Neural cell (in vitro differentiated cells): ENCODE data around the gene ASB10. TPM values are rescaled to one million over a fixed set of nuclear protein-coding genes. Genes with fewer than 3 reads are reported as not detected.

Experiments
- H2AFZ ChIP-seq: fragments of 200-600, 300-800 bp; sonication (generic), shearing (Covaris generic); 2 replicates; pipeline ENCODE4 v1.6.0; 2014; ENCODE audit warnings: low read depth, mild to moderate bottlenecking, antibody characterized with exemption, low read length, moderate library complexity
- H3F3A ChIP-seq: fragments of 200-600 bp; shearing (Covaris generic); 2 replicates; pipeline ENCODE4 v1.6.1; 2016; ENCODE audit warnings: mild to moderate bottlenecking, moderate library complexity, mixed read lengths, antibody characterized with exemption, low read length; ENCODE audit not compliant: insufficient read depth, poor library complexity, severe bottlenecking
- H3K27ac ChIP-seq: fragments of 200-600, 300-800 bp; sonication (generic), shearing (Covaris generic); 2 replicates; pipeline ENCODE4 v1.5.1; 2014; ENCODE audit warnings: mild to moderate bottlenecking, low read length, moderate library complexity
- H3K27me3 ChIP-seq: fragments of 300-800, 200-600 bp; sonication (generic), shearing (Covaris generic); 2 replicates; pipeline ENCODE4 v1.6.0; 2014; ENCODE audit warnings: mild to moderate bottlenecking, low read depth, low read length, moderate library complexity; ENCODE audit not compliant: insufficient read depth
- H3K36me3 ChIP-seq: fragments of 300-800, 200-600 bp; sonication (generic), shearing (Covaris generic); 2 replicates; pipeline ENCODE4 v1.5.1; 2014; ENCODE audit warnings: mild to moderate bottlenecking, antibody characterized with exemption, low read length, moderate library complexity; ENCODE audit not compliant: insufficient read depth
- H3K4me2 ChIP-seq: fragments of 300-800, 200-600 bp; sonication (generic), shearing (Covaris generic); 2 replicates; pipeline ENCODE4 v1.6.0; 2014; ENCODE audit warnings: mild to moderate bottlenecking, low read length
- H3K4me3 ChIP-seq: fragments of 300-800, 200-600 bp; sonication (generic), shearing (Covaris generic); 2 replicates; pipeline ENCODE4 v1.5.1; 2014; ENCODE audit warnings: mild to moderate bottlenecking, low read length, moderate library complexity
- H3K79me2 ChIP-seq: fragments of 200-600 bp; shearing (Covaris generic); replicated peaks from 2 replicates; pipeline ENCODE4 v1.6.0; 2014; ENCODE audit warnings: mild to moderate bottlenecking, low read length, moderate library complexity; ENCODE audit not compliant: insufficient read depth
- H3K9ac ChIP-seq: fragments of 300-800, 200-600 bp; sonication (generic), shearing (Covaris generic); 2 replicates; pipeline ENCODE4 v1.6.1; 2016; ENCODE audit warnings: mild to moderate bottlenecking, low read length, mixed read lengths
- H3K9me2 ChIP-seq: fragments of 200-600 bp; shearing (Covaris generic); 2 replicates; pipeline ENCODE4 v1.6.1; 2016; ENCODE audit warnings: mild to moderate bottlenecking, low read length, mixed read lengths; ENCODE audit not compliant: insufficient read depth
- H3K9me3 ChIP-seq: fragments of 200-600, 300-800 bp; sonication (generic), shearing (Covaris generic); 2 replicates; pipeline ENCODE4 v1.6.1; 2016; ENCODE audit warnings: mild to moderate bottlenecking, mixed run types, low read length, moderate library complexity, mixed read lengths
- H4K20me1 ChIP-seq: fragments of 200-600 bp; shearing (Covaris generic); 2 replicates; pipeline ENCODE4 v1.6.1; 2016; ENCODE audit warnings: mild to moderate bottlenecking, mixed run types; ENCODE audit not compliant: insufficient read depth
- CTCF ChIP-seq: fragments of 450-650 bp; IDR thresholded peaks from 2 replicates; pipeline ENCODE4 v1.5.1; 2014; ENCODE audit warnings: antibody characterized with exemption, mild to moderate bottlenecking, moderate library complexity; ENCODE audit not compliant: poor library complexity, severe bottlenecking
- EP300 ChIP-seq: fragments of 450-650 bp; conservative IDR thresholded peaks from 2 replicates; pipeline ENCODE4 v1.6.1; 2014; ENCODE audit warnings: antibody characterized with exemption, mild to moderate bottlenecking, moderate library complexity; ENCODE audit not compliant: poor library complexity, severe bottlenecking
- EZH2 ChIP-seq: fragments of 200-600, 300-800 bp; shearing (Covaris generic), sonication (generic); IDR thresholded peaks from 2 replicates; pipeline ENCODE4 v1.6.1; 2014; ENCODE audit warnings: antibody characterized with exemption, low read length, borderline replicate concordance, mild to moderate bottlenecking; ENCODE audit not compliant: insufficient read depth, poor library complexity, severe bottlenecking
- MXI1 ChIP-seq: fragments of 450-650 bp; conservative IDR thresholded peaks from 2 replicates; pipeline ENCODE4 v1.6.1; 2014; ENCODE audit warnings: antibody characterized with exemption, mild to moderate bottlenecking; ENCODE audit not compliant: poor library complexity, severe bottlenecking
- POLR2AphosphoS5 ChIP-seq: IDR thresholded peaks from 2 replicates; pipeline ENCODE4 v1.6.1; 2012
- RAD21 ChIP-seq: fragments of 450-650 bp; conservative IDR thresholded peaks from 2 replicates; pipeline ENCODE4 v1.6.1; 2014; ENCODE audit warnings: antibody characterized with exemption, mild to moderate bottlenecking, moderate library complexity
- REST ChIP-seq: IDR thresholded peaks from 2 replicates; pipeline ENCODE4 v1.6.1; 2012; ENCODE audit warnings: borderline replicate concordance
- SMC3 ChIP-seq: fragments of 450-650 bp; conservative IDR thresholded peaks from 2 replicates; pipeline ENCODE4 v1.6.1; 2014; ENCODE audit warnings: antibody characterized with exemption, mild to moderate bottlenecking, moderate library complexity; ENCODE audit not compliant: poor library complexity
- TAF1 ChIP-seq: IDR thresholded peaks from 2 replicates; pipeline ENCODE4 v1.6.1; 2012; ENCODE audit warnings: low read depth
- polyA minus RNA-seq: library from RNA; depleted of rRNA, polyadenylated mRNA; stranded (reverse); fragments of >200 nt; gene quantifications from 2 replicates; pipeline ENCODE4 v1.2.3, GENCODE V29; 2014
- polyA plus RNA-seq: library from polyadenylated mRNA; depleted of rRNA; stranded (reverse); fragments of >200 nt; gene quantifications from 2 replicates; pipeline ENCODE4 v1.2.3, GENCODE V29; 2014

Gene ASB10
- polyA plus RNA-seq (not detected in 2 replicates), polyA minus RNA-seq (not detected in 2 replicates)

- Histone ChIP-seq H3K36me3 (no peaks in the 10 kb centered on the region), H3K27ac (no peak within 1 kb of the TSS), H3K4me2 (no peak within 1 kb of the TSS), H3K79me2 (no peaks in the 10 kb centered on the region), H4K20me1 (no peaks in the 10 kb centered on the region), H3K9me3 (no peaks in the 10 kb centered on the region), H3F3A (no peaks in the 10 kb centered on the region), H3K4me3 (no peak within 1 kb of the TSS), H3K27me3 (no peaks in the 10 kb centered on the region), H3K9ac (no peak within 1 kb of the TSS), H3K9me2 (no peaks in the 10 kb centered on the region), H2AFZ (no peak within 1 kb of the TSS)
- TF ChIP-seq TAF1 (no peak), RAD21 (no peak), MXI1 (no peak)
Observed at GRCh38 chr7:151186640-151187408, at the start of gene ASB10. Gene ASB10 (minus strand): TSS chr7:151187250. CDS start chr7:151187130, 120 bp downstream.

DNA sequence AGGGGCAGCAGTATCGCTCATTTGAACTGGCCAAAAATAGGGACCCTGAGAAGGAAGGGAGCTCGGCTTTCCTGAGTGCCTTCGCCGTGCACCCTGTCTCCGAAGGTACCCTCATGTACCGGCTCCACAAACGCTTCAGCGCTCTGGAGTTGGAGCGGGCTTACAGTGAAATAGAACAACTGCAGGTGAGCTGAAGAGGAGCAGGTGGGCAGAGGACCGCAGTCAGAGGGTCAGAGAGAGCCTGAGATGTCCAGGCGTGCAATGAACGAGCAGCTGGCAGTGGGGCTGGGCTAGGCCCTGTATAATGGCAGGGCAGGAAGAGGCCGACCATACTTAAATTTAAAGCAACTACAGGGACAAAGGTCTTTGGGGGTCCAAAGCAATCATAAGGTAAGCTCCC is 49.4 kb upstream of the ASB10 start:
- H3F3A ChIP-seq, result no peaks in the 10 kb centered on the region
- H3K27ac ChIP-seq, result no peak overlapping the region
- H3K4me2 ChIP-seq, result no peak overlapping the region
- H4K20me1 ChIP-seq, result no peaks in the 10 kb centered on the region
- H3K9ac ChIP-seq, result no peak overlapping the region
- no peaks in the 10 kb centered on the region for H3K9me3 ChIP-seq
- H2AFZ ChIP-seq, result no peak overlapping the region
- no peaks in the 10 kb centered on the region for H3K27me3 ChIP-seq
- peaks cover 25% of the 10 kb centered on the region for H3K79me2 ChIP-seq
- no peak overlapping the region for H3K4me3 ChIP-seq
- no peaks in the 10 kb centered on the region for H3K9me2 ChIP-seq
- TF ChIP-seq MXI1 (no peak), EZH2 (no peak), TAF1 (no peak), CTCF (no peak), RAD21 (no peak), POLR2AphosphoS5 (no peak), SMC3 (no peak), REST (no peak), EP300 (no peak)
- no peaks in the 10 kb centered on the region for H3K36me3 ChIP-seq
